ENCODE data around the gene NFIL3.

NFIL3 gene

DNA sequence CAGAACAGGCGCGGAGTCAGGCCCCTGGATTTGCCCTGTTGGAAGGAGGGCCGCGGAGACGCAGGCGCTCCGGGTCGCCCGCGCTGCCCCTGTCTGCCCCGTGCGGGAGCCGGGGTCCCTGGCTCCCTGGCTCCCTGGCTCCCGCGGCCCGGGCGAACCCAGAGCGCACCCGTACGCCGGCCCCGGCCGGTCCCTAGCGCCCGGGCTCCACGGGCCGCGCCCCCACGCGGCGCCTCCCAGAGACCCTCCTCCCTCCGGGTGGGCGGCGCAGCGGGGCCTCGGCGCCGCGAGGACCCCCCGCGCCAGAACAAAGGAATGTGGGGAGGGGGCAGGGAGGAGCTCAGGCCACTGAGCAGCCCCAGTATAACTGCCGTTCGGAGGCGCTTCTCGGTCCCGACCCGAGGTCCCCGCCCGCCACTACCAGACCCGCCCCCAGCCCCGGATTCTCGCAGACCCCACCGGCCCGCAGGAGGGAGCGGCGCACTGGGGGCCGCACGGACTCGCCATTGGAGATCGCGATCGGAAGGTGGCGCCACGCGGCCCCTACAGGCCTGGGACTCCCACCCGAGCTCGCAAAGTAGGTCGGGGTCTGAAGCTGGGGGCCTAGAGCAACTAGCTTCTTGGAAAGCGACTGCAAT, 2.4 kb downstream of the NFIL3 start:
- peak; percentile 73 for DNase-seq

DNA sequence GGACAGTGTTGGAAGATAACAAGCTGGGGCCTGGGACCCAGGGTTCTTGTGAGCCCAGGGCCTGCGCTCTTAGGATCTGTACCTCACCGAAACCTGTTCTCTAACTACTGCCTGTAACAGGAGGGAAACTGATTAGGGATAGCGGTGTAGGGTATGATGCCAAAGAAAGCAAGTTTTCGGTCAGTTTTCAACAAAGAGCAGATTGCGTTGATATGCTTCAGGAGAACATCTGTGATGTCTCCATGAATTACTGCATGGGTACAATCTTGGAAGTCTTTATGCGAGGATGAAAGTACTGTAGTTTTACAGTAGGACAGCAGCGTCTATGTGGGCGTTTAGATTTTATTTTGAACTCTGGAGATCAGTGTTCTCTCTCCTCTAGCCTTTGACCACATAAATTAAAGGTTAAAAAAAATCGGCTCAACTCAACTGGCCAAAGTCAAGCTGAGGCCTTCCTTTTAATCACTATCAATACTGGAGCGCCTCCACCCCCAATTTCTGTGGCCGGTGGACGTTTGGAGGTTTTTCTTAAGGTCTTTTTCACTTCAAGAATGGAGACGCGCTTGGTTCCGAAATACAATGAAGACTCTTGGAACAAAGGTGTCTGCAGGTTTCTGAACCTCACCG, 3.0 kb downstream of the NFIL3 start:
- DNase-seq, result no peak

DNA sequence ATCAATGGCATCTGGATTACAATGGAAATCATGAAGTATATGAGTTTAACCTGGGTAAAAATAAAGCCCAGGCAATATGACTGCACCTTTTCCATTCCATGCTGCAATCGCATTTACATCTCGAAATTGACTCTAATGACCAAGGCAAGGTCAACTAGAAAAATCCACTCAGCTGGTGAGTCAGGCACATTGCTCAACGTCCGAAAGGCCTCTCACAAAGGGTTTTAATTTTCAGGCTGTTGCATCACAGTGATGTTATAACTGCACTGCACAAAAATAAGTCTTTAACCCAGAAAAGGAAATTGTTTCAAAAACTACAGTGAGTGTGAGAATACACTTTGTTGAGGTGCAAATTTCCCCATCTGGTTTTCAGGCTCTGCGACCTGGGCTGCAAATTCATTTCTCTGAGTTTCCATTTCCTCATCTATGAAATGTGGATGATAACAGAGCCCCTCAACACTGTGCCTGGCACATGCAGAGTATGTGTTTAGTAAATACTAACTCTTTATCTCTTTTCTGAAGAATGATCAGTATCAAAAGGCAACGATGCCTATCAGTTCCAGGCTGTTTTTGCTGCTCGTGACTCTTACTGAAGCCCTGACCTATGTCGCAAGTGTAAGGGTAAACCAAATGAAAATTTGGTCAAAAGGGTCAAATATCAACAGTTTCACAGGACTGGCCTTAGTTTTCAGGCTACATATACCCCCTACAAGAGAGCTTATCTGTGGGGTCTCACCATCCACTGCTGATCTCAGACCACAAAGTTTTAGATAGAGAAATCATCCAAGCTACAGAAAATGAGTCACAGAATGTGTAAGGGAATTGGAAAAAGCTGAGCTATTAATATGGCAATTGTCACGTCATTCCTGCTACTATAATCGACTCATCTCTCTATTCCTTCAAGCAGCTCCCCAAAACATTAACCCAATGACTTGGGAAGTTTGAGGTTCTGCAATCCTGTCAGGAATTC, 4.1 kb downstream of the NFIL3 start:
- no peak for DNase-seq

DNA sequence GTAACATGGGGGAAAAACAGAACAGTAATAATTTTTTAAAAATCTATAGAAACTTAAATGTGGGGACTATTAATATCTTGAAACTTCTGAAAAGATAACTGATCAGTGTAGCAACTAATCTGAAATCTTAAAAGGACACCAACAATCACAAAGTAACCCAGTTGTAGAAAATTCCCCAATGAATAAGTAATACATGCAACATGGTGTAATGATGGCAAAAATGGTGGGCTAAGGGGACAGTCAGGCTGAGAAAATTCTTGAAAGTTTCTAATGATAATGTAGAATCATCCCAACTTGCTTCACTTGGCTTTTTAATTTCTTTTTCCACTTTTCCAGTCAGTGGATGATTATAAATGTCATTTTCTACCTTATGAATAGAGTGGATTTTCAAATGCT, 5.4 kb downstream of the NFIL3 start:
- DNase-seq, result no peak

DNA sequence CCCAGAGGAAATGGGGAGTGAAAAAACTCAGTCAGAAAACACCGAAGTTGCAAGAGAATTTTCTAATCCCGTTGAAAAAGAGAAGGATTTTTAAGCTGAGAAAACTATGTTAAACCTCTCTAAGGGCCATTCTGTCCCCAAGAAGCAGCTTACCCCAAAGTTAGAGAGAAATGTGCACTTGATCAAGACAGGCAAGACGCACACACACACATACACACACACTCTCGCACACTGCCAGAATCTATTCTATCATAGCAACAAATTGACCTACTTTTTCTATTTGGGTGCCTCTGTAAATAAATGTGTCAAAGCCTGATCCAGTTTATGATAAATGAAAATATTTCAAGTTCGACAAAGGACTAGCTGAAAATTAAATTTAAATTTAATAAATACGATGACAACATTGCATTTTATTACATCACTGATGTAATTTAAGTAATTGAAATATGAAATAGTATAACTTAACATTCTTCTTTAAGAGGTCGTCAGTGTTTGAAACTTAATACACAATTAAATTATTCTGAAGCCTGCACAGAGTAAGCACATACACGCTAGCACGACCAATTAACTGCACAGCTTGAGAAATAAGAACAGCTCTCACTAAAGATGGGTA, 5.9 kb downstream of the NFIL3 start:
- no peak for DNase-seq

DNA sequence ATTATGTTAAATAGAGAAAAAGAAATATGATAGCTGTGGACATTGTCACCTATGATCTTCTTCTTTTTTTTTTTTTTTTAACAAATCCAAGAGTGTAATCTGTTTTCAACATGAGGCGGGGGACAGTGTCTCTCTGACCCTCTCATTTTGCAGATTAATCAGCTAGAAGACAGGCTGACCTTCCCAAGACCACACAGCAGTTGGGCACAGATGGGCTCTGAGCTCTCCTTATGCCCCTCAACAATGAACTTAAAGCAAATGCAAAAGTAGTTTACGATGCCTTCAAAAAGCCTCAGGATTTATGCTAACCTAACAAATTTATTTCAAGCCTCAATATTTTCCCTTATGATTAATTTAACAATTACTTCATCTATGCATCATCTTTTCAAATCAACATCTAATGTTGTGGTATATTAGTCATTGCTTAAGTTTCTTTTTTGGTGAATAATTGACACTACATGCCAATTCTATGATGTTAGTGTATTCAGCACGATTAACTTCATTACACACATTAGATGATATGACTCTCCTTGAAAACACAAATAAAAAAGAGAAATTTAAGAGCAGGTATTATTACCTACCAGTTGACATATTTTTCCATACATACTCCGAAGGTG, 7.4 kb downstream of the NFIL3 start:
- DNase-seq, result no peak

DNA sequence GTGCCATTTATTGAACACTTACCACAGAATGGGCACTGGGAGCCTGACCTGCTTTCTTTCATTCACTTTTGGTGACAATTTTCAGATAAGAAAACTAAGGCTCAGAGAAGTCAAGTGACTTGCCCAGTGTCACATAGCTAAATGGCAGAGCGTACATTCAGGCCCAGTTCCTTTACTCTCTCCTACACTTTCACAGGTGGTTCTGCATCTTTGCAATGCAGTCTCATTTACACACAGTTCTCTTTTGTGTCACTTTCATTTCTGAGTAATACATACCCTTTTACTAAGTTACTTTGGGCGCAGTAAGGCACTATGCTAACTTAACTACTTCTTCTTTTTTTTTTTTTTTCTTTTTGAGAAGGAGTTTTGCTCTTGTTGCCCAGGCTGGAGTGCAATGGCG, 8.3 kb downstream of the NFIL3 start:
- DNase-seq, result no peak

DNA sequence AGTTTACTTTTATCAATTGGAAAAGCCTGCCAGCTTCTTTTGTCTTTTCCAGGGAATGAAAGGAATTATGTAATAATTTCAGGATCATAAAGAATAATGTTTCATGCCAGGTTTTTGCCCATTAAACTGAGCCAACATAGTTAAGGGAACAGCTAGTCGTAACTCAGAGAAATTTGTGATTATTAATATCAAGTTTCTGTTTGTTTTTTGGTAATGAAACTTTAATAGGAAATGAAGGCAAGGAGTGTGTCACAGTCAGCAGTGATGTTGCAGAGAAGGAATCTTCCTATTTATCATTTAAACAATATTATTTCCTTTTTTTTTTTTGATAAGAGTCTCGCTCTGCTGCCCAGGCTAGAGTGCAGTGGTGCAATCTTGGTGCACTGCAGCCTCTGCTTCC, 10.7 kb downstream of the NFIL3 start:
- no peak for DNase-seq

DNA sequence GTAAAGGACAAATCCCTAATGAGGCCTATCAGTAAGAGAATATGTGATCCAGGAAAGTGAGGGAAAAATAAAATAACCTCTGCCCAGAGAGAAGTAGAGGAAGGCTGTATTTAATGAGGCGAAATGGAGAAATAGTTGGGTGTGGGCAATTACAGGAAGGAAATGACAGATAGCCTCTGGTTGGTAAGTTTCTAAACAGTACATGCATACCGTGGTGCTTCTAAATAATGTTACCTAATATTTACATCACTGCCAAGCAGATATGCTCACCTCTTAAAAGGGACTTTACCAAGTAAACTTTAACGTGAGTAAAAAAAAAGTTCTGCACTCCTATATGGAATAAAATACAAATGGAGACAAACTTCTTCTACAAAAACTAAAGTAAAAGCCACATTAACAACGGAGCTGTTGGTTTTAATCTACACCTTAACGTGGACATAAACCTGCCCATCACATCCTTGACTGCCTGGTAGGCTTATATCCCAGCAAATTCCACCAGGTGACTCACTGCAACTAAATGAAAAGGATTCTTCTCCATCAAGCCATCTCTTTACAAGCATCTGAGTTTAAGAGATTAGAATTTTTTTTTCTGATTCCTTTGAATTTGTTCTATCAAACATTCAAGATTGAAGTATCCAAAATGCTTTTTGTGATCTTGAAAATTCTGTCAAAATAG, 12.4 kb downstream of the NFIL3 start:
- no peak for DNase-seq

DNA sequence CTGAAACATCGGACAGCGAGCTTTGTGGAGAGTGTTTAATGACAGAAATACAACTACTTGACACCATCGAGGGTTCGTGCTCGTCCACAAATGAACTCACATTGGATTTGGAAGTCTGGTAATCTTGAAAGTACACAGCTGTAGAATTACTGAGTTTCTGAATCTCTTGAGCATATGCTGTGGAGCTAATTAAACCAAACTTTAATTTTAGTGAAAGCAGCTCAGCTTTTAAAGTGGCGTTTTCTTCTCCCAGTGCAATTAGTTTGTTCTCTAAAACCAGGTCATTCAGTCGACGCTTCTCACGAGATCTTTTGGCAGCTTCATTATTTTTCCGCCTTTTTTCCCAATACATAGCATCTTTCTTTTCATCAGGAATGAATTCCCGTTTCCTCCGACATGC, 13.5 kb downstream of the NFIL3 start:
- DNase-seq, result no peak

DNA sequence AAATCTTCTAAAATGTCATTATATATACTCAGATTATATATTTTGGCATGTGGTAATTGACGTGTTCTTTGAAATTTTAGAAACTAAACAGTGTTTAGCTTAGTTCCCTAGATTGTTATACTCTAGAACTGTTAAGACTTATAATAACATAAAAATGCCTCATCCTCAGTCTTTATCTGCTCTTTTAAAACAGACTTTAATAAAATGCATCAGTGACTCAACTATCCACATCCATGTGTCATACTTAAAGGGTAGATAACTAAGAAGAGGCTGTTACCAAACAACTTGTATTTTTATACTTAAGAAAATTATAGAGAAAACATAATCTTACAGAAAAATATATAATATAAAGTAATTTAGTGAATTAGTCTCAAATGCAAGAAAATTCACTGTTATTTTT, 15.2 kb downstream of the NFIL3 start:
- DNase-seq, result no peak

DNA sequence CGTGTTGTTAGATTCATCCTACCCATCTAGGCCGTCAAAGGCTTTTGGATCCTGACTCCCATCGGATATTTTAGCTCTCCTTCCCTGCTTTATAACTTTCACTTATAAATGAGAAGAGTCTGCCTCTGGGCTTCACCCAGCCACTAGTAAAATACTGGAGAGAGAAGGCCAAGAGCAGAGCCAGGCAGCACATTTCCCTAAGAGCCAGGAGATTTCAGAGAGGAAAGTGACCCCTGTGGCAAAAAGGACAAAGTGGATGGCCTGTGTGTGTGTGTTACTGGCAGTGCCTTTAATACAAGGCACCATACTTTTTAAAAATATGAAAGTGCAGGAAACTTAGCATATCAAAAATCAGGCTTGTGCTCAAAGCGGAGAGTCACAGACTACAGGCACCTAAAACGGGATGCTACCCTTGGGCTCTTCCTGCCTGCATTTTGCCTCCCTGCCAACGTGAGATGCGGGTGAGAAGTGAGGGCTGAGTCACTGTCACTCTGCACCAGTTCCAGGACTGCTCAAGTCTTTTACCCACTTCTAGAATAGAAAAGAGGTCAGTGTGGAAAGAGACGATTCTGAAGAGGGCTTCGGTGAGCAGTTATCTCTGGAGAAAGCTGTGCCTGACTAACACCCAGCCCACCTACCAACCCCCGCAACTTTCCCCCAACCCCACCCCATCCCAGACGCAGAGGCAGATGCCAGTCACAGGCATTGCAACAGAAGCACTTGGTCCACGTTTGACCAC, 15.9 kb downstream of the NFIL3 start:
- no peak for DNase-seq

DNA sequence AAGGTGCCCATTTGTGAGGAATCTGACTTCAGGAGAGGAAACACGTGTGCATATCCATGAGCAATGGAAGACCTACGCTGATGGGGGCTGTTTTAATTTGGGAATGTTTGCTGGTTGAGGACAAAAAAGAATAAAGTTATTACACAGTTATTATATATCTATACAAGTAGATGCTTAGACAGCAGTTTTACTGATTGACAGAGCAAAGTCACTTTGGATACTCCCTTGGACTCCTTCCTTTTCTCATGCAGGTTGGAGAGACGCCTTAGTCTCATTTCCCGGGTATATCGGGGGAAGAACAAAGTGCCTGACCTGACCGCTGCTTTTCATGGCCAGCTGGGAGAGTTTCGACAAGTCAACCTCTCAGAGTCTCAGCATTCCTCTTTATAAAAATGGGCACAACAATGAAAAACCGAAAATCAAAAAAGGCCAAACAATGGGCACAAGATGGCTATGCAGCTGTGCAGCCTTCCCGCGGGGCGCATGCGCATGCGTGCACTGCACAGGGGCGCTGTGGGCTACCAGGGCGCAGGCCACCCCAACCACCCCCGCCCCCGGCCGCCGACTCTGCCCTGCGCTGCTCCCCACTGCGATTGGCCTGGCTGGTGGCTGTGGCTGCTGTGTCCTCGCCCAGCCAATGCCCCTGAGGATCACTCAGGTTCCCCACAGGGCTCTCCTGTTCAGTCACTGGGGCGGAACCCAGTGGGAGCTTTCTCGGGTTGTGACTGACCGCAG, 18.1 kb downstream of the NFIL3 start:
- no peak for DNase-seq

DNA sequence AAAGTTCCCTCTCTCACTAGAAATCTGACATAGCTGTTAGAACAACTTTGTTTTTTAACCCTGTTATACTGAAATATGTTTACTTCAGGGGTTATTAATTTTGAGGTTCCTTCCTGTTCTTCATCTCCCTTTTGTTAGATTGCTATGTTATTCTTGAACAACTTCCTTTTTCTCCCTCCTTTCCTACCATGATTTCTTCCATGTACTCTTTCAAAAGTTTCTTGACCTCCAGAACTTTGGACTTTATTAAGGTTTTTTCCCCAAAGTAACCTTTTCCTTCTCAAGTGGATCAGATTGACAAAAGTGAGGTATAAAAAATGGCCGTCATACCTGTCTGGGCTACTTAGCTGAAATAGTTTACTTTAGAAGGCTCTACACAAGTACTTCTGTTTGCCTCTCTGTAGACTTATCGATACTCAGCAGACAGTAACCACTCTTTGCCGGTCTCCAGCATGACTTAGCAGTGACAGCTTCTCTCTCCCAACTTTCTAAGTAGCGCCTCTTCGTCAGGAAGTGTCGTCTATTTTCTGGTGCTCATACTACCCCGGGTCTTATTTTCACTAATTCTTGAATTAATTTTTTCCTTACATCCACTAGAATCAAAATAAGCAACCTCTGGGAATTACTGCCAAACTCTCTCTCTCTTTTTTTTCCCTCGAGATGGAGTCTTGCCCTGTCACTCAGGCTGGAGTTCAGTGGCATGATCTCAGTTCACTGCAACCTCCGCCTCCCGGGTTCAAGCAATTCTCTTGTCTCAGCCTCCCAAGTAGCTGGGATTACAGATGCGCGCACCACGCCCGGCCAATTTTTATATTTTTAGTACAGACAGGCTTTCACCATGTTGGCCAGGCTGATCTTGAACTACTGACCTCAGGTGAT, 19.7 kb downstream of the NFIL3 start:
- no peak for DNase-seq

DNA sequence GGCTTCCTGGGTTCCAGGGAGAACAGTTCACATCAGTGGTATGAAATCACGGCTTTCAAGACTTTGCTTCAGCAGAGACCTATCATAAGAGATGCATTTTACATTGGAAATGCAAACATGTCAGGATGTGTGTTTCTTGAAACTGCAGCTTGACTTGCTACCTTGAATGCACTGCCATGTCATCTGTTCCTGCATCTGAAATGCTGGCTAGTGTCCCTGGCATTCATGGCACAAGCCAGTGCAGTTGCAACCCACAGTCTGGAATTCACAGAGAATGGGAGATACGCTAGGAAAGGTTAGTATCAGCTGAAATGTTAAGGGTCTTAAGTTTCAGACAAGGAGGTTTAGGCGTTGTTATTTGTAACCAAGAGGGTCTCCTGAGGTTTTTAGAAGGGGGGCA, 24.7 kb downstream of the NFIL3 start:
- no peak for DNase-seq

DNA sequence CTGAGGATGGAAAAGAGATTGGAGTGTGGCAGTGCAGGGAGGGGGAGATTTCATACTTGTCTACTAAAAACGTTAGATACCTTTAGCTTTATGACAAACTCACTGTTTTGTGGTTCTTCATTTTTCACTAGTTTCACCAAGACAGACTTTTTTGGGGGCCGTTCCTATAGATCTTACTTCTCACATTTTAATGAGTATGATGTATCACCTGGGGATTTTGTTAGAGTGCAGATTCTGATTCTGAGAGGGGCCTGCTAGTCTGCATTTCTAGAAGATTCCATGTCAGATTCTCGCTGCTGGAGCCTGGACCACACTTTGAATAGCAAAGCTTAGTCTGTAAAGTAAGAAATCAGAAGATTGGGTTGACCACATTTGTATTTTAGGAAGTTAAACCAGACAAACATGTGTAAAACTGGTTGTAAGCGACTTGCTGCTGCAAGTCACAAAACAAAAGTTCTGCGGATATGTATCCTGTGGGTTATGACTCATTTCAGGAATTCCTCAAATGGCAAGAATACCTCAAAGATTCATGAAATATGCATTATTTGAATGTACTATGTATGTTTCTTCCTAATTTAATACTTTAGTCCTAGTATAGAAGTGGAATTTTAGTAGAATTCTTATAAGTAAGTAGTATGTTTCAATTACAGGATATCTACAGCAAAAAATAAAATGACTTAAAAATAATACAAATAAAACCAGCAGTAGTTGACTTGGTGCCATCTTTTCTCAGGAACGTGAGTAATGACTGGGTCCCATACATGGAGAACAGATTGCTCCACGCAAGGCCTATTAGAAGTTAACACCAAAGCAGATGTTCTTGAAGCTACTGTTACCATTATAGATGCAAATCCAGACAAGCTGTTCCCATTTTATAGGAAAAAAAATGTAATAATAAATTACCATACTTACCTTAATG, 27.8 kb downstream of the NFIL3 start:
- no peak for DNase-seq

DNA sequence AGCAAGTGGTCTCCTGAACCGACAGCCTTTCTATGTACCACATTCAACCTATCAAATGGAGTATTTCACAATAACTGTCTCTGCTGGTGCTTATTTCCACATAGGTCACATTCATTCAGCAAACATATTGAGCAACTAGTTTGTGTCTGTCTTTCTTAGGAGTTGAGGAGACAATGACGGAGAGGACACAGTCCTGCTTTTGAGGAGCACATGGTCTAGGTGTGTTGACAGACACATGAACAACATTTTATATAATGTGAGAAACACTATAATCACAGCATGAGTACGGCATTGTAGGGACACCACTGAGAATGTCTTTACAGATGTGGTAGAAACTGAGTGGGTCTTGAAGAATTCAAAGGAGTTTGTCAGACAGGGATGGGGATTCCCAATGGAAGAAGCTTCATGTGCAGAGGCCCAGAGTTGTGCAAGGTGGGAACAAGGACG, 28.5 kb downstream of the NFIL3 start:
- no peak for DNase-seq

DNA sequence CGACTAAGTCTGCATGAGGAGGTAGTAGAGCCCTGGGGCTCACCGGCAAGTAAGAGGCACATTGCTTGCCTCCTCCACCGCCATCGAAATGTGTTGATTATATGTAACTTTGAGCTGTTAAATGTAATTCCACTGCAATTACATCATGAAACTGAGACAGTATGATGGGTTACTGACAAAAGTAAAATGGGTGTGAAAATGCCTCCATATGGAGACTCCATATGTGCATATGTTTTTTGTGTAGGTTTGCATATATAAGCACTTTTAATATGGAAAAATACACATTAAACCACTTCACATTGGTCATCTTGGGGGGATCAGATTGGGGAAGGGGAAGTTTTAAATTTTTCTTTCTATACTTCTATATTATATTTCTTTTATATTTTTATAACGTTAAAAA, 29.8 kb downstream of the NFIL3 start:
- no peak for DNase-seq

DNA sequence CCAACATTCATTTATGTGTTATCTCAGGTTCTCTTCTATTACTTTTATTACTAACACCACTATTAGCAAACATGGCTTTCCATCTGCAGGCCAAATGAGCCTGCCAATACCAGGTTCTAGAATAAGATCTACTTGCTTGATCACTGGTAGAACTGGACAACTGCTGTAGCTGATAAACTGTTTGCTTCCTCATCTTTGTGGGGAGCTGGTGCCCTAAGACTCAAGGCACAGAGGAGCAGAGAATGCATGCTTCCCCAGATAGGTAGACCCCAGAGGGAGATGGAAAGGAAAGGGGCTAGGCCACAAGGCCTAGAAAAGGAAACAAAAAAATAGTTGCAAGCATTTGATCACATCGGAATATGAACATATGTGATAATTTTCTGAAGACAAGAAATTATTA, 31.2 kb downstream of the NFIL3 start:
- no peak for DNase-seq
